ENCODE measurements around the gene BOK. TPM values are rescaled to one million over a fixed set of nuclear protein-coding genes. Genes with fewer than 3 reads are reported as not detected.

BOK gene
- total RNA-seq, 1 experiment from 2014 or later: not detected

GRCh38 chr2:241612156-241613016 is 53.8 kb downstream of the BOK start:
- Histone ChIP-seq H3K27me3 (ENCODE audit: low read length) (no peaks in the 10 kb centered on the region), H3K4me2 (ENCODE audit: low read depth, low read length, poor library complexity, severe bottlenecking) (no peak overlapping the region), H3K27ac (ENCODE audit: low read length) (no peak overlapping the region), H3K79me2 (ENCODE audit: low read length) (peaks cover 80% of the 10 kb centered on the region), H2AFZ (ENCODE audit: low read length) (no peak overlapping the region), H3K9me3 (ENCODE audit: low read length) (no peaks in the 10 kb centered on the region), H3K4me3 (ENCODE audit: low read length) (no peak overlapping the region), H3K9me2 (replicated peaks; ENCODE audit: insufficient read depth, low read length) (no peaks in the 10 kb centered on the region), H3K4me1 (ENCODE audit: low read length) (peaks cover 19% of the 10 kb centered on the region), H3K36me3 (ENCODE audit: insufficient read depth, low read length) (no peaks in the 10 kb centered on the region; the same call in 1 of the 2 replicates), H3K9ac (ENCODE audit: low read length) (no peak overlapping the region), H4K20me1 (ENCODE audit: insufficient read depth, low read depth, low read length) (no peaks in the 10 kb centered on the region)
- no peak for DNase-seq

GRCh38 chr2:241613017-241613780 is 54.7 kb downstream of the BOK start:
- no peaks in the 10 kb centered on the region for H4K20me1 ChIP-seq (ENCODE audit: insufficient read depth, low read depth, low read length)
- H3K4me3 ChIP-seq (ENCODE audit: low read length): no peak overlapping the region
- H3K4me1 ChIP-seq (ENCODE audit: low read length): peaks cover 28% of the 10 kb centered on the region
- H3K4me2 ChIP-seq (ENCODE audit: low read depth, low read length, poor library complexity, severe bottlenecking): no peak overlapping the region
- peaks cover 84% of the 10 kb centered on the region for H3K79me2 ChIP-seq (ENCODE audit: low read length)
- no peak for DNase-seq
- no peak overlapping the region for H3K9ac ChIP-seq (ENCODE audit: low read length)
- no peaks in the 10 kb centered on the region for H3K27me3 ChIP-seq (ENCODE audit: low read length)
- H3K9me3 ChIP-seq (ENCODE audit: low read length): no peaks in the 10 kb centered on the region
- H3K36me3 ChIP-seq (ENCODE audit: insufficient read depth, low read length): no peaks in the 10 kb centered on the region; the same call in 1 of the 2 replicates
- no peaks in the 10 kb centered on the region for H3K9me2 ChIP-seq (replicated peaks; ENCODE audit: insufficient read depth, low read length)
- no peak overlapping the region for H3K27ac ChIP-seq (ENCODE audit: low read length)
- H2AFZ ChIP-seq (ENCODE audit: low read length): no peak overlapping the region

- Histone ChIP-seq H3K27ac (ENCODE audit: low read length) (no peak overlapping the region), H3K9me2 (replicated peaks; ENCODE audit: insufficient read depth, low read length) (no peaks in the 10 kb centered on the region), H3K9ac (ENCODE audit: low read length) (no peak overlapping the region), H3K36me3 (ENCODE audit: insufficient read depth, low read length) (no peaks in the 10 kb centered on the region; the same call in 1 of the 2 replicates), H2AFZ (ENCODE audit: low read length) (no peak overlapping the region), H3K79me2 (ENCODE audit: low read length) (peaks cover 82% of the 10 kb centered on the region), H4K20me1 (ENCODE audit: insufficient read depth, low read depth, low read length) (no peaks in the 10 kb centered on the region), H3K4me2 (ENCODE audit: low read depth, low read length, poor library complexity, severe bottlenecking) (no peak overlapping the region), H3K9me3 (ENCODE audit: low read length) (no peaks in the 10 kb centered on the region), H3K4me1 (ENCODE audit: low read length) (peaks cover 33% of the 10 kb centered on the region), H3K27me3 (ENCODE audit: low read length) (no peaks in the 10 kb centered on the region), H3K4me3 (ENCODE audit: low read length) (no peak overlapping the region)
- DNase-seq: no peak
These were observed 56.5 kb downstream of the BOK start for GRCh38 chr2:241615041-241615440.

GRCh38 chr2:241615522-241616052 is 57.0 kb downstream of the BOK start:
- no peak overlapping the region for H3K4me3 ChIP-seq (ENCODE audit: low read length)
- no peaks in the 10 kb centered on the region; the same call in 1 of the 2 replicates for H3K36me3 ChIP-seq (ENCODE audit: insufficient read depth, low read length)
- H3K79me2 ChIP-seq (ENCODE audit: low read length): peaks cover 85% of the 10 kb centered on the region
- no peaks in the 10 kb centered on the region for H3K9me3 ChIP-seq (ENCODE audit: low read length)
- H3K9ac ChIP-seq (ENCODE audit: low read length): no peak overlapping the region
- peaks cover 30% of the 10 kb centered on the region for H3K4me1 ChIP-seq (ENCODE audit: low read length)
- H3K27me3 ChIP-seq (ENCODE audit: low read length): no peaks in the 10 kb centered on the region
- H4K20me1 ChIP-seq (ENCODE audit: insufficient read depth, low read depth, low read length): no peaks in the 10 kb centered on the region
- H3K4me2 ChIP-seq (ENCODE audit: low read depth, low read length, poor library complexity, severe bottlenecking): no peak overlapping the region
- no peak overlapping the region for H2AFZ ChIP-seq (ENCODE audit: low read length)
- DNase-seq: no peak
- no peak overlapping the region for H3K27ac ChIP-seq (ENCODE audit: low read length)
- no peaks in the 10 kb centered on the region for H3K9me2 ChIP-seq (replicated peaks; ENCODE audit: insufficient read depth, low read length)

GRCh38 chr2:241616168-241617125 is 57.9 kb downstream of the BOK start:
- Histone ChIP-seq H4K20me1 (ENCODE audit: insufficient read depth, low read depth, low read length) (no peaks in the 10 kb centered on the region), H3K79me2 (ENCODE audit: low read length) (peaks cover 84% of the 10 kb centered on the region), H3K9me3 (ENCODE audit: low read length) (no peaks in the 10 kb centered on the region), H3K4me2 (ENCODE audit: low read depth, low read length, poor library complexity, severe bottlenecking) (peak overlapping the region; percentile 54), H3K4me3 (ENCODE audit: low read length) (no peak overlapping the region), H3K36me3 (ENCODE audit: insufficient read depth, low read length) (no peaks in the 10 kb centered on the region; the same call in 1 of the 2 replicates), H3K9me2 (replicated peaks; ENCODE audit: insufficient read depth, low read length) (no peaks in the 10 kb centered on the region), H3K4me1 (ENCODE audit: low read length) (peaks cover 24% of the 10 kb centered on the region), H3K27me3 (ENCODE audit: low read length) (no peaks in the 10 kb centered on the region), H2AFZ (ENCODE audit: low read length) (no peak overlapping the region), H3K27ac (ENCODE audit: low read length) (no peak overlapping the region), H3K9ac (ENCODE audit: low read length) (no peak overlapping the region)
- no peak for DNase-seq

- Histone ChIP-seq H2AFZ (ENCODE audit: low read length) (no peak overlapping the region; the same call in 1 of the 2 replicates), H4K20me1 (ENCODE audit: insufficient read depth, low read depth, low read length) (no peaks in the 10 kb centered on the region), H3K9me2 (replicated peaks; ENCODE audit: insufficient read depth, low read length) (no peaks in the 10 kb centered on the region), H3K27me3 (ENCODE audit: low read length) (no peaks in the 10 kb centered on the region), H3K27ac (ENCODE audit: low read length) (peak overlapping the region; percentile 39), H3K79me2 (ENCODE audit: low read length) (peaks cover 86% of the 10 kb centered on the region), H3K9me3 (ENCODE audit: low read length) (no peaks in the 10 kb centered on the region), H3K4me3 (ENCODE audit: low read length) (peak overlapping the region; percentile 52), H3K4me2 (ENCODE audit: low read depth, low read length, poor library complexity, severe bottlenecking) (peak overlapping the region; percentile 54), H3K9ac (ENCODE audit: low read length) (peak overlapping the region; percentile 47), H3K36me3 (ENCODE audit: insufficient read depth, low read length) (no peaks in the 10 kb centered on the region; the same call in 1 of the 2 replicates), H3K4me1 (ENCODE audit: low read length) (peaks cover 24% of the 10 kb centered on the region)
- peak; percentile 67 for DNase-seq
These were observed 59.0 kb downstream of the BOK start for GRCh38 chr2:241617431-241618154.

- H3K36me3 ChIP-seq (ENCODE audit: insufficient read depth, low read length): no peaks in the 10 kb centered on the region; the same call in 1 of the 2 replicates
- H3K9me2 ChIP-seq (replicated peaks; ENCODE audit: insufficient read depth, low read length): no peaks in the 10 kb centered on the region
- H3K4me3 ChIP-seq (ENCODE audit: low read length): peak overlapping the region; percentile 52
- no peaks in the 10 kb centered on the region for H3K9me3 ChIP-seq (ENCODE audit: low read length)
- no peaks in the 10 kb centered on the region for H3K27me3 ChIP-seq (ENCODE audit: low read length)
- H3K4me1 ChIP-seq (ENCODE audit: low read length): peaks cover 24% of the 10 kb centered on the region
- H3K27ac ChIP-seq (ENCODE audit: low read length): peak overlapping the region; percentile 39
- peaks cover 88% of the 10 kb centered on the region for H3K79me2 ChIP-seq (ENCODE audit: low read length)
- H4K20me1 ChIP-seq (ENCODE audit: insufficient read depth, low read depth, low read length): no peaks in the 10 kb centered on the region
- no peak for DNase-seq
- H3K4me2 ChIP-seq (ENCODE audit: low read depth, low read length, poor library complexity, severe bottlenecking): peak overlapping the region; percentile 54
- H3K9ac ChIP-seq (ENCODE audit: low read length): peak overlapping the region; percentile 47
- H2AFZ ChIP-seq (ENCODE audit: low read length): no peak overlapping the region
These were observed 59.8 kb downstream of the BOK start for GRCh38 chr2:241618296-241618805.

Measured in Karpas-422 (cell line).